ENCODE data around the gene ARL10. TPM values are rescaled to one million over a fixed set of nuclear protein-coding genes. Genes with fewer than 3 reads are reported as not detected.

ARL10 gene
- polyA plus RNA-seq, 1 donor (not counting 4 experiments of a cell fraction or from before 2014, with no cell fraction given): 1.6 TPM

DNA sequence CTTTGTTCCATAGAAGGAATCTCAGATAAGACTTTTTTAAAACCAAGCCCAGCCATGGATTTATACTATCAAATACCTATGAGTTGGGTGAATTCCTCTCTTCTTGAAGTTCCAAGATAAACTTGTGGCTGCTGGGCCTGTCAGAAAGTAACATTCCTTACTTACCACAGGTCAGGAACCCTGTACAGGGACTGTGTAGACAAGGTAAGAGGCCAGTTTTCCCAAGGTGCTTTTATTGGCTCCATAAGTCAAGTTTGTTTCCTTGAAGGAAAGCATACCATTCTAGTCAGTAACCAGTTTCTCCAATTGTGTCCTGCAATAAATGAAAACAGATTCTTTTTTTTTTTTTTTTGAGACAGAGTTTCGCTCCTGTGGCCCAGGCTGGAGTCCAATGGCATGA lies 59.9 kb downstream of the ARL10 start:
- H3K27ac ChIP-seq (ENCODE audit: control insufficient read depth, insufficient read depth, low read length): no peak overlapping the region
- dilution Hi-C loops (cut with MboI; ENCODE audit: extremely low pct_ligation_motif_present, low sequenced_read_pairs): no loop called here
- TF ChIP-seq, protein P1, sequence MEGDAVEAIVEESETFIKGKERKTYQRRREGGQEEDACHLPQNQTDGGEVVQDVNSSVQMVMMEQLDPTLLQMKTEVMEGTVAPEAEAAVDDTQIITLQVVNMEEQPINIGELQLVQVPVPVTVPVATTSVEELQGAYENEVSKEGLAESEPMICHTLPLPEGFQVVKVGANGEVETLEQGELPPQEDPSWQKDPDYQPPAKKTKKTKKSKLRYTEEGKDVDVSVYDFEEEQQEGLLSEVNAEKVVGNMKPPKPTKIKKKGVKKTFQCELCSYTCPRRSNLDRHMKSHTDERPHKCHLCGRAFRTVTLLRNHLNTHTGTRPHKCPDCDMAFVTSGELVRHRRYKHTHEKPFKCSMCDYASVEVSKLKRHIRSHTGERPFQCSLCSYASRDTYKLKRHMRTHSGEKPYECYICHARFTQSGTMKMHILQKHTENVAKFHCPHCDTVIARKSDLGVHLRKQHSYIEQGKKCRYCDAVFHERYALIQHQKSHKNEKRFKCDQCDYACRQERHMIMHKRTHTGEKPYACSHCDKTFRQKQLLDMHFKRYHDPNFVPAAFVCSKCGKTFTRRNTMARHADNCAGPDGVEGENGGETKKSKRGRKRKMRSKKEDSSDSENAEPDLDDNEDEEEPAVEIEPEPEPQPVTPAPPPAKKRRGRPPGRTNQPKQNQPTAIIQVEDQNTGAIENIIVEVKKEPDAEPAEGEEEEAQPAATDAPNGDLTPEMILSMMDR (optimal IDR thresholded peaks at IDR 0.05 in 1 of 3, IDR thresholded peaks at IDR 0.05 in 1 of 3, conservative IDR thresholded peaks at IDR 0.05 in 1 of 3; ENCODE audit: extremely low read depth in 1 of 3, insufficient read depth in 2 of 3, low read length in 3 of 3): no peak
- TF ChIP-seq EZH2 (IDR thresholded peaks at IDR 0.05; ENCODE audit: low read length): no peak
- no peaks in the 10 kb centered on the region for H3K9me3 ChIP-seq (ENCODE audit: control insufficient read depth, low read depth, low read length)
- no peaks in the 10 kb centered on the region for H3K36me3 ChIP-seq (ENCODE audit: control insufficient read depth in 2 of 2, extremely low read depth in 1 of 2, insufficient read depth in 2 of 2, low read length in 2 of 2)
- no peak overlapping the region for H3K9ac ChIP-seq (ENCODE audit: control insufficient read depth, extremely low read depth, insufficient read depth, low read length)
- H4K20me1 ChIP-seq (ENCODE audit: control insufficient read depth, extremely low read depth, insufficient read depth, low read length): no peaks in the 10 kb centered on the region
- peaks cover 2% of the 10 kb centered on the region for H3K4me1 ChIP-seq (ENCODE audit: control insufficient read depth, extremely low read depth, insufficient read depth, low read length)
- no peak for FAIRE-seq
- no peak for DNase-seq (ENCODE audit: low read depth, low spot score)
- no peaks in the 10 kb centered on the region for H3K79me2 ChIP-seq (ENCODE audit: control insufficient read depth, insufficient read depth, low read length)
- H3K4me3 ChIP-seq (ENCODE audit: control insufficient read depth in 2 of 3, extremely low read depth in 1 of 3, insufficient read depth in 2 of 3, low read depth in 1 of 3, low read length in 3 of 3): no peak overlapping the region
- H2AFZ ChIP-seq (ENCODE audit: control insufficient read depth, low read length): no peak overlapping the region
- no peaks in the 10 kb centered on the region for H3K27me3 ChIP-seq (ENCODE audit: control insufficient read depth, extremely low read depth, insufficient read depth, low read length)
- H3K4me2 ChIP-seq (ENCODE audit: control insufficient read depth, extremely low read depth, insufficient read depth, low read depth, low read length): no peak overlapping the region
- H3K9me1 ChIP-seq (ENCODE audit: control insufficient read depth, extremely low read depth, insufficient read depth, low read length): no peaks in the 10 kb centered on the region

GRCh38 chr5:176425791-176426190 lies 60.5 kb downstream of the ARL10 start:
- FAIRE-seq: no peak
- H3K4me2 ChIP-seq (ENCODE audit: control insufficient read depth, extremely low read depth, insufficient read depth, low read depth, low read length): no peak overlapping the region

More at GRCh38 chr5:176425791-176426190, 60.5 kb downstream of the ARL10 start:
- Histone ChIP-seq H2AFZ (ENCODE audit: control insufficient read depth, low read length) (no peak overlapping the region), H4K20me1 (ENCODE audit: control insufficient read depth, extremely low read depth, insufficient read depth, low read length) (no peaks in the 10 kb centered on the region), H3K9me3 (ENCODE audit: control insufficient read depth, low read depth, low read length) (no peaks in the 10 kb centered on the region), H3K79me2 (ENCODE audit: control insufficient read depth, insufficient read depth, low read length) (no peaks in the 10 kb centered on the region), H3K4me3 (ENCODE audit: control insufficient read depth in 2 of 3, extremely low read depth in 1 of 3, insufficient read depth in 2 of 3, low read depth in 1 of 3, low read length in 3 of 3) (no peak overlapping the region), H3K36me3 (ENCODE audit: control insufficient read depth in 2 of 2, extremely low read depth in 1 of 2, insufficient read depth in 2 of 2, low read length in 2 of 2) (no peaks in the 10 kb centered on the region), H3K27me3 (ENCODE audit: control insufficient read depth, extremely low read depth, insufficient read depth, low read length) (no peaks in the 10 kb centered on the region), H3K9me1 (ENCODE audit: control insufficient read depth, extremely low read depth, insufficient read depth, low read length) (no peaks in the 10 kb centered on the region), H3K27ac (ENCODE audit: control insufficient read depth, insufficient read depth, low read length) (no peak overlapping the region), H3K9ac (ENCODE audit: control insufficient read depth, extremely low read depth, insufficient read depth, low read length) (no peak overlapping the region), H3K4me1 (ENCODE audit: control insufficient read depth, extremely low read depth, insufficient read depth, low read length) (no peaks in the 10 kb centered on the region)
- no peak for DNase-seq (ENCODE audit: low read depth, low spot score)
- no peak for TF ChIP-seq EZH2 (IDR thresholded peaks at IDR 0.05; ENCODE audit: low read length)
- TF ChIP-seq, protein P1 (optimal IDR thresholded peaks at IDR 0.05 in 1 of 3, IDR thresholded peaks at IDR 0.05 in 1 of 3, conservative IDR thresholded peaks at IDR 0.05 in 1 of 3; ENCODE audit: extremely low read depth in 1 of 3, insufficient read depth in 2 of 3, low read length in 3 of 3): no peak
- dilution Hi-C loops (cut with MboI; ENCODE audit: extremely low pct_ligation_motif_present, low sequenced_read_pairs): no loop called here

All from keratinocyte (primary cell).